Glutamatergic neuron (in vitro differentiated cells): ENCODE data around the gene GATD1. TPM values are rescaled to one million over a fixed set of nuclear protein-coding genes. Genes with fewer than 3 reads are reported as not detected.

Source experiments
- DNase-seq: peaks from one replicate; pipeline ENCODE4 v3.0.0; 2022
- H3K27ac Mint-ChIP-seq: one replicate; pipeline ENCODE4 v1.8.0; 2020; ENCODE audit warnings: mild to moderate bottlenecking, mixed read lengths, inconsistent platforms; ENCODE audit not compliant: unreplicated experiment
- H3K27me3 Mint-ChIP-seq: one replicate; pipeline ENCODE4 v1.8.0; 2020; ENCODE audit warnings: mild to moderate bottlenecking, moderate library complexity, mixed read lengths, inconsistent platforms; ENCODE audit not compliant: unreplicated experiment
- H3K36me3 Mint-ChIP-seq: one replicate; pipeline ENCODE4 v1.8.0; 2020; ENCODE audit warnings: mild to moderate bottlenecking, mixed read lengths, inconsistent platforms; ENCODE audit not compliant: unreplicated experiment
- H3K4me1 Mint-ChIP-seq: one replicate; pipeline ENCODE4 v1.8.0; 2020; ENCODE audit warnings: mild to moderate bottlenecking, low read depth, mixed read lengths, inconsistent platforms; ENCODE audit not compliant: unreplicated experiment
- H3K4me3 Mint-ChIP-seq: one replicate; pipeline ENCODE4 v1.8.0; 2020; ENCODE audit warnings: mild to moderate bottlenecking, mixed read lengths, inconsistent platforms; ENCODE audit not compliant: unreplicated experiment
- H3K9me3 Mint-ChIP-seq: one replicate; pipeline ENCODE4 v1.8.0; 2020; ENCODE audit warnings: mild to moderate bottlenecking, moderate library complexity, mixed read lengths, inconsistent platforms; ENCODE audit not compliant: unreplicated experiment
- CTCF ChIP-seq: fragments of 200-600 bp; sonication (generic); IDR thresholded peaks from one replicate; pipeline ENCODE4 v1.5.0; 2021; ENCODE audit not compliant: partially characterized antibody, unreplicated experiment
- total RNA-seq: library from RNA; stranded (reverse); fragmentation: NEBNext Ultra II Directional; extraction: Animal tissue kit (Norgen Biotek cat#: 25700); gene quantifications from one replicate; pipeline ENCODE4 v1.2.1, GENCODE V29; 2021; ENCODE audit not compliant: unreplicated experiment

The GATD1 gene
- total RNA-seq, 1 donor from 2014 or later: 67.5 TPM

GRCh38 chr11:824942-825341, 47.7 kb upstream of the GATD1 start:
- DNase-seq: peak; percentile 15
- Mint-ChIP-seq H3K27ac (peak overlapping the region; percentile 17), H3K4me1 (peaks cover 8% of the 10 kb centered on the region), H3K9me3 (peaks cover 5% of the 10 kb centered on the region), H3K36me3 (no peaks in the 10 kb centered on the region), H3K4me3 (no peak overlapping the region), H3K27me3 (peaks cover 13% of the 10 kb centered on the region)
- TF ChIP-seq CTCF: no peak

GRCh38 chr11:824292-824880, 47.1 kb upstream of the GATD1 start:
- peak; percentile 14 for DNase-seq
- Mint-ChIP-seq H3K27me3 (peaks cover 13% of the 10 kb centered on the region), H3K9me3 (peaks cover 5% of the 10 kb centered on the region), H3K36me3 (no peaks in the 10 kb centered on the region), H3K4me3 (no peak overlapping the region), H3K27ac (no peak overlapping the region), H3K4me1 (peaks cover 8% of the 10 kb centered on the region)
- TF ChIP-seq CTCF: no peak

GRCh38 chr11:823441-824291, 46.4 kb upstream of the GATD1 start:
- Mint-ChIP-seq H3K9me3 (peaks cover 3% of the 10 kb centered on the region), H3K4me3 (no peak overlapping the region), H3K36me3 (no peaks in the 10 kb centered on the region), H3K27me3 (peaks cover 13% of the 10 kb centered on the region), H3K27ac (no peak overlapping the region), H3K4me1 (peaks cover 8% of the 10 kb centered on the region)
- TF ChIP-seq CTCF: no peak
- peak; percentile 15 for DNase-seq

- no peak overlapping the region for H3K27ac Mint-ChIP-seq
- no peak overlapping the region for H3K4me3 Mint-ChIP-seq
- H3K9me3 Mint-ChIP-seq: peaks cover 3% of the 10 kb centered on the region
- no peaks in the 10 kb centered on the region for H3K36me3 Mint-ChIP-seq
- DNase-seq: no peak
- H3K4me1 Mint-ChIP-seq: no peaks in the 10 kb centered on the region
- H3K27me3 Mint-ChIP-seq: peaks cover 14% of the 10 kb centered on the region
- no peak for TF ChIP-seq CTCF
Observed at GRCh38 chr11:821512-822371, 44.5 kb upstream of the GATD1 start.
